SH-SY5Y (cell line): ENCODE measurements around the gene TRMT11.

Experiments
- GATA2 ChIP-seq: IDR thresholded peaks from 2 replicates; pipeline ENCODE4 v1.6.1; 2011; ENCODE audit warnings: mild to moderate bottlenecking, low read depth, low read length
- GATA3 ChIP-seq: IDR thresholded peaks from 2 replicates; pipeline ENCODE4 v1.6.1; 2011; ENCODE audit warnings: low read depth, mild to moderate bottlenecking, low read length, moderate library complexity

DNA sequence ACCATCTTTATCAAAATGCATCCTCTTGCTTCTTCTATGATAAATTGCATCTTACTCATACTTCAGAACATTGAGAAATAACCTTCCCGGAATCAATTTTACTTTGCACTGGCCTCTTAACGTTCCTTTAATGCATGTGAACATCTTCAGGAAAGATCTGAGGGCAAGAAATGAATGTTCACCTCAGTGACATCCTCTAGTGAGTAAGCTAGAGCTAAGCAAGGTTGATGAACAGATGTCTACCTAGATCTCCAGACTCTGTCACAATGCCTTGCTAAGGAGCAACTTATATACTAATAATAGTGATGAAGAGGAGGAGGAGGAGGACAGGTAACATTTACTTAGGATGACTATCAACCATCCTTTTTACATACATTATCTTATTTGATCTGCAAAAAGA lies 46.5 kb upstream of the TRMT11 start:
- TF ChIP-seq GATA2: no peak
- TF ChIP-seq GATA3: no peak
